A673 (cell line): ENCODE results near the gene CLSTN2. TPM values are rescaled to one million over a fixed set of nuclear protein-coding genes. Genes with fewer than 3 reads are reported as not detected.

Source experiments
- BruUV-seq: library from RNA; stranded (reverse); fragments of 400-500 nt; replicated peaks from 2 replicates; lab custom pipeline; 2021; lab: Mats Ljungman, UMichigan
- CTCF ChIA-PET: fragments of 300-600 bp; sonication (Branson Sonifier 250); formaldehyde crosslinking; loops from one replicate; lab custom pipeline; 2022; ENCODE audit warnings: antibody characterized with exemption; lab: Charles Lee
- POLR2A ChIA-PET: fragments of 300-600 bp; sonication (Branson Sonifier 250); formaldehyde crosslinking; loops from one replicate; lab custom pipeline; 2022; ENCODE audit warnings: antibody characterized with exemption; ENCODE audit not compliant: low non-redundant PET; lab: Charles Lee
- DNase-seq: peaks from one replicate; pipeline ENCODE4 v3.0.0-alpha.2; 2015; ENCODE audit warnings: low spot score
- H3K27ac ChIP-seq: fragments of 200-600 bp; sonication (generic); 2 replicates; pipeline ENCODE4 v1.5.1; 2016; ENCODE audit warnings: mixed run types, low read depth, mild to moderate bottlenecking, mixed read lengths, antibody characterized with exemption, low read length; ENCODE audit not compliant: poor library complexity, severe bottlenecking
- H3K27me3 ChIP-seq: fragments of 200-600 bp; sonication (generic); replicated peaks from 2 replicates; pipeline ENCODE4 v1.6.1; 2017; ENCODE audit warnings: mixed run types, low read depth, mild to moderate bottlenecking, mixed read lengths, antibody characterized with exemption, low read length; ENCODE audit not compliant: insufficient read depth, poor library complexity
- H3K36me3 ChIP-seq: fragments of 200-600 bp; sonication (generic); 2 replicates; pipeline ENCODE4 v1.6.1; 2016; ENCODE audit warnings: mixed run types, mild to moderate bottlenecking, mixed read lengths, antibody characterized with exemption, low read length; ENCODE audit not compliant: insufficient read depth, poor library complexity, severe bottlenecking
- H3K4me1 ChIP-seq: fragments of 200-600 bp; sonication (generic); 2 replicates; pipeline ENCODE4 v1.6.1; 2017; ENCODE audit warnings: mixed run types, mild to moderate bottlenecking, mixed read lengths, antibody characterized with exemption, low read length; ENCODE audit not compliant: insufficient read depth, poor library complexity, severe bottlenecking
- H3K4me3 ChIP-seq: fragments of 200-600 bp; sonication (generic); 2 replicates; pipeline ENCODE4 v1.5.1; 2016; ENCODE audit warnings: low read depth, mixed run types, mild to moderate bottlenecking, mixed read lengths, low read length; ENCODE audit not compliant: poor library complexity, severe bottlenecking
- H3K9me3 ChIP-seq: fragments of 200-600 bp; sonication (generic); 2 replicates; pipeline ENCODE4 v1.6.1; 2016; ENCODE audit warnings: mixed run types, low read depth, mild to moderate bottlenecking, mixed read lengths, antibody characterized with exemption, low read length; ENCODE audit not compliant: poor library complexity, severe bottlenecking
- CTCF ChIP-seq: fragments of 300-800, 200-600 bp; sonication (generic); conservative IDR thresholded peaks from 2 replicates; pipeline ENCODE4 v1.5.1; 2017; ENCODE audit warnings: low read depth, mild to moderate bottlenecking, antibody characterized with exemption, low read length, moderate library complexity, mixed read lengths
- EZH2 ChIP-seq: fragments of 200-600 bp; sonication (generic); IDR thresholded peaks from 2 replicates; pipeline ENCODE4 v1.6.1; 2017; ENCODE audit warnings: borderline replicate concordance, low read depth, mild to moderate bottlenecking, mixed read lengths, antibody characterized with exemption, low read length; ENCODE audit not compliant: poor library complexity, severe bottlenecking
- intact Hi-C: fragments of 100-400 bp; cut with micrococcal nuclease; formaldehyde crosslinking; loops from one replicate; pipeline ENCODE4 v1.10.0; 2022; ENCODE audit not compliant: unreplicated experiment
- total RNA-seq: library from RNA; stranded (reverse); gene quantifications from 2 replicates; pipeline ENCODE4 v1.2.3, GENCODE V29; 2021

The CLSTN2 gene
- total RNA-seq, 1 experiment from 2014 or later, result 50.7 TPM

DNA sequence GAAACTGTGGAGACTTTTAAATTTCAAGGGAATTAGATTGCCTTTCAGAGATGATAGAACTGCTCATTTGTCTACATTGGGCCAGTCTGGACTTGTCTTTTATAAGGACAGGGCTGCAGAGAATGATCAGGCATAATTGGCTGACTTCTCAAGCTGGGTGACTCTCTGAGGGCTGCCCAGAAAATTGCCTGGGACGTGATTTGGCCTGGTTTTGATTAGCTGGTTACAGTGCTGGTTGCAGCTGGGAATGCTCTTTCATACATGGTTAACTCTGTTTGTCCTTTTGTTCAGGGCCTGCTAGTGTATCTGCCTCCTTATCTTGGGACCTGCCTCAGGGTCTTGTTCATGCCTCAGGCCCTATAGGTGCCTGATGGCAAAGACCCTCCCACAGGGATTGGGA lies 245.6 kb downstream of the CLSTN2 start:
- intact Hi-C loops, result no loop called here
- no peaks in the 10 kb centered on the region for H3K36me3 ChIP-seq
- no peaks in the 10 kb centered on the region for H3K27me3 ChIP-seq
- TF ChIP-seq CTCF (no peak), EZH2 (no peak)
- H3K4me1 ChIP-seq, result no peaks in the 10 kb centered on the region
- no peak overlapping the region for H3K27ac ChIP-seq
- ChIA-PET CTCF (no interaction called here), POLR2A (no interaction called here)
- DNase-seq, result no peak
- no TSS peak for BruUV-seq
- no peaks in the 10 kb centered on the region for H3K9me3 ChIP-seq
- H3K4me3 ChIP-seq, result no peak overlapping the region

GRCh38 chr3:140185375-140185774 lies 250.4 kb downstream of the CLSTN2 start:
- H3K4me1 ChIP-seq, result no peaks in the 10 kb centered on the region
- no peak overlapping the region for H3K4me3 ChIP-seq
- no TSS peak for BruUV-seq
- POLR2A ChIA-PET, result no interaction called here
- intact Hi-C loops, result no loop called here
- TF ChIP-seq EZH2, result no peak
- TF ChIP-seq CTCF, result no peak
- H3K36me3 ChIP-seq, result no peaks in the 10 kb centered on the region
- CTCF ChIA-PET, result no interaction called here
- no peak overlapping the region for H3K27ac ChIP-seq
- no peaks in the 10 kb centered on the region for H3K9me3 ChIP-seq
- no peak for DNase-seq
- no peaks in the 10 kb centered on the region for H3K27me3 ChIP-seq

DNA sequence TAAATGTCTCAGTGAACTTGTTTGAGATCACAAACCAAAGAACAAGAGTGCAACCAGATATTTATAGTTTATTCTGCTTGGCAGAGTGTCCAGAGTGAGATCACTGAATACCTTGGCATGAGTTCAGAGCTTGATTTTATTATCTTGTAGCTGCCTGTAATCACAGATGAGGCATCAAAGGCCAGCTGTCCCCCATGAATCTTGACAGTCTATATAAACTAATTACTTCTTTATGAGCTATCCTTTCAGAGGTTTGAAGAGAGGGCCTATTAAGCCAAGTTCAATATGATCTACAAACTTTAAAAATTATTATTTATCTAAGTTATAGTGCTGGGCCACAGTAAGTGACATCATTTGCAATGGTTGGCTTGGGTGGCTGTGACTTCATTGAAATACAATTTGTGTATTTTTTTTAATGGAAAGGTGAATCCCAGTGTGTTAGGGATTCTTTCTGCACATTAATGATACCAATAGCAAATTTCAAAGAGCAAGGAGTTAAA lies 251.5 kb downstream of the CLSTN2 start:
- intact Hi-C loops, result no loop called here
- Histone ChIP-seq H3K4me1 (no peaks in the 10 kb centered on the region), H3K27ac (no peak overlapping the region), H3K9me3 (no peaks in the 10 kb centered on the region), H3K4me3 (no peak overlapping the region), H3K36me3 (no peaks in the 10 kb centered on the region), H3K27me3 (no peaks in the 10 kb centered on the region)
- no peak for TF ChIP-seq CTCF
- no peak for TF ChIP-seq EZH2
- ChIA-PET CTCF (no interaction called here), POLR2A (no interaction called here)
- DNase-seq, result peak; percentile 39
- BruUV-seq, result no TSS peak
